Bronchial epithelial cell (primary cell): Measurements from ENCODE around the gene SMR3A. TPM values are rescaled to one million over a fixed set of nuclear protein-coding genes. Genes with fewer than 3 reads are reported as not detected.

ENCODE experiments used
- DNase-seq: peaks from one replicate; pipeline ENCODE4 v3.0.0-alpha.2; 2010; ENCODE audit warnings: low read depth
- FAIRE-seq: peaks from 2 replicates; lab custom pipeline; 2011; peaks lifted over from hg19 to GRCh38; lab: Jason Lieb, UNC
- H3K27me3 ChIP-seq: 2 replicates; pipeline ENCODE4 v1.5.1; 2011; ENCODE audit warnings: low read length; ENCODE audit not compliant: control insufficient read depth, insufficient read depth
- H3K36me3 ChIP-seq: 2 replicates; pipeline ENCODE4 v1.5.1; 2011; ENCODE audit warnings: low read length; ENCODE audit not compliant: control insufficient read depth, insufficient read depth
- H3K4me3 ChIP-seq: 2 replicates; pipeline ENCODE4 v1.5.1; 2011; ENCODE audit warnings: mild to moderate bottlenecking, low read depth, low read length, control low read depth
- total RNA-seq: library from RNA; depleted of rRNA; stranded (reverse); fragments of >200 nt; gene quantifications from 2 replicates; pipeline ENCODE4 v1.2.1, GENCODE V29; 2014
- TF ChIP-seq, protein P1 (sequence below): IDR thresholded peaks from 2 replicates; pipeline ENCODE4 v1.5.1; 2011; ENCODE audit warnings: mild to moderate bottlenecking, moderate library complexity, low read length, control low read depth, inconsistent platforms; ENCODE audit not compliant: insufficient read depth, severe bottlenecking

Gene SMR3A
- total RNA-seq, 1 donor from 2014 or later, result not detected

DNA sequence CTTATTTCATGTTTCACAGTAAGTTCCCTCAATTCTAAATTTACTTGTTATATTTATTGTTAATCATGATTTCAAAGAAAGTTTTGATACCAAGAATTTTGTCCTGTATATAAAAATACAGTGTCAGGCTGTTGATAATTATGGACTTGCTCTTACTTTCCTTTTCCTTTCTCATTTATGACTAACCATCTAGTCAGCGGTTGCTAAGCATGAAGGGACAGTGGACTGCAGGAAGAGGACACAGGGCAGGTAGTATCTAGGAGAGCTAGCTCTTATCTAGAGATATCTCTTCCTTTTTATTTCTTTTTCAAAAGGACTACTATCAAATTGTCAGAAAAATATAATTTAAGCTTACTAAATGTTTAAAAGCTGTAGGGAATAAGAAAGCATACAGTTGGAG is 38.8 kb downstream of the SMR3A start:
- no peak overlapping the region for H3K4me3 ChIP-seq
- H3K36me3 ChIP-seq, result no peaks in the 10 kb centered on the region
- TF ChIP-seq, protein P1, sequence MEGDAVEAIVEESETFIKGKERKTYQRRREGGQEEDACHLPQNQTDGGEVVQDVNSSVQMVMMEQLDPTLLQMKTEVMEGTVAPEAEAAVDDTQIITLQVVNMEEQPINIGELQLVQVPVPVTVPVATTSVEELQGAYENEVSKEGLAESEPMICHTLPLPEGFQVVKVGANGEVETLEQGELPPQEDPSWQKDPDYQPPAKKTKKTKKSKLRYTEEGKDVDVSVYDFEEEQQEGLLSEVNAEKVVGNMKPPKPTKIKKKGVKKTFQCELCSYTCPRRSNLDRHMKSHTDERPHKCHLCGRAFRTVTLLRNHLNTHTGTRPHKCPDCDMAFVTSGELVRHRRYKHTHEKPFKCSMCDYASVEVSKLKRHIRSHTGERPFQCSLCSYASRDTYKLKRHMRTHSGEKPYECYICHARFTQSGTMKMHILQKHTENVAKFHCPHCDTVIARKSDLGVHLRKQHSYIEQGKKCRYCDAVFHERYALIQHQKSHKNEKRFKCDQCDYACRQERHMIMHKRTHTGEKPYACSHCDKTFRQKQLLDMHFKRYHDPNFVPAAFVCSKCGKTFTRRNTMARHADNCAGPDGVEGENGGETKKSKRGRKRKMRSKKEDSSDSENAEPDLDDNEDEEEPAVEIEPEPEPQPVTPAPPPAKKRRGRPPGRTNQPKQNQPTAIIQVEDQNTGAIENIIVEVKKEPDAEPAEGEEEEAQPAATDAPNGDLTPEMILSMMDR, result no peak
- no peak for FAIRE-seq
- DNase-seq, result peak; percentile 63
- H3K27me3 ChIP-seq, result no peaks in the 10 kb centered on the region

DNA sequence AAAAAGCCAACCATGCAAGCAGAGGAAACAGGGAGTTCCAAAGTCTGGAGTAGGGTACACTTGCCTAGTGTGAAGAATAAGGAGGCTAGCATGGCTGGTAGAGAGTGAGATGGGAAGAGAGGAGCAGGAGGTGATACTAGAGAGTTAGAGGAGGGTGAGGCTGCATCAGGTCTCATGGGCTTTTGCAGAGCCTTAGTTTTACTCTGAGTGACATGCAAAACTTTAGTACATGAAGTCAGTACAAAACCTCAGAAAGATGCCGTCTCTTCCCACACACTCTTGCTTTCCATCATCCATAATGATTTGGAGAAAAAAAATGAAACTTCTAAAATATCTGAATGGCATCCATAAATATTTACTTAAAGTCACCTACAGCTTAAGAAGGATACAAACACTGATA is 42.2 kb downstream of the SMR3A start:
- Histone ChIP-seq H3K36me3 (no peaks in the 10 kb centered on the region), H3K27me3 (no peaks in the 10 kb centered on the region), H3K4me3 (no peak overlapping the region)
- DNase-seq (no peak), FAIRE-seq (no peak)
- TF ChIP-seq, protein P1, result no peak

DNA sequence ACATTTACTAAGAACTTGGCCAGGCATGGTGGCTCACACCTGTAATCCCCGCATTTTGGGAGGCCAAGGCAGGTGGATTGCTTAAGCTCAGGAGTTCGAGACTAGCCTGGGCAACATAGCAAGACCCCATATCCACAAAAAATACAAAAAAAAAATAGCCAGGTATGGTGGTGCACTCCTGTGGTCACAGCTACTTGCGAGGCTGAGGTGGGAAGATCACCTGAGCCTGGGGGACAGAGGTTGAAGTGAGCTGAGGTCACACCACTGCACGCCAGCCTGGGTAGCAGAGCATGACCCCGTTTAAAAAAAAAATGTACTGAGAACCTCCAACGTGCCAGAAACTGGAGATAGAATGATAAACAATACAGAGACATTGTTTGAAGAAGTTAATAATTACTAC is 45.2 kb downstream of the SMR3A start:
- H3K4me3 ChIP-seq, result no peak overlapping the region
- no peaks in the 10 kb centered on the region for H3K27me3 ChIP-seq
- FAIRE-seq, result no peak
- DNase-seq, result no peak
- TF ChIP-seq, protein P1, result no peak
- no peaks in the 10 kb centered on the region for H3K36me3 ChIP-seq

Other genes with a start within 250 kb of the SMR3A start
- gene PRR27, start 206.5 kb upstream of the SMR3A start, total RNA-seq, result not detected in 2 replicates
- gene ODAM, start 165.0 kb upstream of the SMR3A start, total RNA-seq, result not detected in 2 replicates
- not detected in 2 replicates for gene FDCSP, start 134.6 kb upstream of the SMR3A start, total RNA-seq
- not detected in 2 replicates for gene CSN3, start 118.2 kb upstream of the SMR3A start, total RNA-seq
- gene CABS1, start 25.8 kb upstream of the SMR3A start, total RNA-seq, result not detected in 2 replicates
- gene SMR3B, start 22.4 kb downstream of the SMR3A start, total RNA-seq, result not detected in 2 replicates
- not detected in 2 replicates for gene OPRPN, start 37.2 kb downstream of the SMR3A start, total RNA-seq
- gene MUC7, start 111.4 kb downstream of the SMR3A start, total RNA-seq, result not detected in 2 replicates
- 0.38 and 0.79 TPM in 2 replicates for gene AMTN, start 157.8 kb downstream of the SMR3A start, total RNA-seq
- gene AMBN, start 231.5 kb downstream of the SMR3A start, total RNA-seq, result not detected in 2 replicates